ENCODE data around the gene KCND1.

Gene KCND1

GRCh38 chrX:48971249-48972219 lies at the start of gene KCND1:
KCND1 (minus strand) TSS chrX:48971844; CDS start chrX:48970271, 1,573 bp downstream.
- no peak for TF ChIP-seq ZFX (IDR thresholded peaks at IDR 0.05; ENCODE audit: borderline replicate concordance)
- TF ChIP-seq CTCF (IDR thresholded peaks at IDR 0.05) = no peak
- H3K27ac ChIP-seq = no peak within 1 kb of the TSS

GRCh38 chrX:49019599-49020249 lies 48.1 kb upstream of the KCND1 start:
- TF ChIP-seq ZFX (IDR thresholded peaks at IDR 0.05; ENCODE audit: borderline replicate concordance) (no peak), CTCF (IDR thresholded peaks at IDR 0.05) (no peak)
- no peak overlapping the region for H3K27ac ChIP-seq

GRCh38 chrX:49019050-49019449 lies 47.4 kb upstream of the KCND1 start:
- TF ChIP-seq ZFX (IDR thresholded peaks at IDR 0.05; ENCODE audit: borderline replicate concordance) (no peak), CTCF (IDR thresholded peaks at IDR 0.05) (no peak)
- no peak overlapping the region for H3K27ac ChIP-seq

- peak overlapping the region; percentile 84 for H3K27ac ChIP-seq
- TF ChIP-seq ZFX (IDR thresholded peaks at IDR 0.05; ENCODE audit: borderline replicate concordance) (no peak), CTCF (IDR thresholded peaks at IDR 0.05) (no peak)
Measured at GRCh38 chrX:49003696-49004095, 32.1 kb upstream of the KCND1 start.

- TF ChIP-seq CTCF (IDR thresholded peaks at IDR 0.05) (no peak), ZFX (IDR thresholded peaks at IDR 0.05; ENCODE audit: borderline replicate concordance) (no peak)
- H3K27ac ChIP-seq = peak within 1 kb of the TSS; percentile 84
Measured at GRCh38 chrX:49002091-49002935, 30.7 kb upstream of the KCND1 start, which contains the start of gene GRIPAP1. GRIPAP1 (minus strand) TSS chrX:49002264; CDS start chrX:49002229, 35 bp downstream.

GRCh38 chrX:49001521-49002090 lies 30.0 kb upstream of the KCND1 start:
- TF ChIP-seq ZFX (IDR thresholded peaks at IDR 0.05; ENCODE audit: borderline replicate concordance) (no peak), CTCF (IDR thresholded peaks at IDR 0.05) (no peak)
- peak overlapping the region; percentile 84 for H3K27ac ChIP-seq

Data from 22Rv1 (cell line).